IPS DF 6.9 (cell line): ENCODE measurements around the gene ZNF81.

Source experiments
- DNase-seq: peaks from one replicate; pipeline ENCODE4 v3.0.0-alpha.2; 2013; ENCODE audit warnings: low read depth, low spot score
- H3K27ac ChIP-seq: one replicate; pipeline ENCODE4 v1.5.1; 2013; ENCODE audit warnings: low read length, control low read depth
- H3K27me3 ChIP-seq: 2 replicates; pipeline ENCODE4 v1.6.1; 2013; ENCODE audit warnings: mild to moderate bottlenecking, low read length; ENCODE audit not compliant: control insufficient read depth, insufficient read depth
- H3K36me3 ChIP-seq: 2 replicates; pipeline ENCODE4 v1.6.1; 2013; ENCODE audit warnings: low read length; ENCODE audit not compliant: control insufficient read depth, insufficient read depth
- H3K4me1 ChIP-seq: 2 replicates; pipeline ENCODE4 v1.6.1; 2013; ENCODE audit warnings: low read length; ENCODE audit not compliant: control insufficient read depth, insufficient read depth
- H3K4me3 ChIP-seq: 2 replicates; pipeline ENCODE4 v1.5.1; 2013; ENCODE audit warnings: mild to moderate bottlenecking, low read length
- H3K9me3 ChIP-seq: 2 replicates; pipeline ENCODE4 v1.6.1; 2013; ENCODE audit warnings: low read length, inconsistent platforms; ENCODE audit not compliant: control insufficient read depth, insufficient read depth
- WGBS: extraction: QIAGEN DNeasy Blood & Tissue Kit; methylation state at CpG from one replicate; pipeline ENCODE4 v1.1.7; 2013; ENCODE audit warnings: mixed read lengths, missing lambda C conversion rate; ENCODE audit not compliant: insufficient read length, insufficient coverage; 5-methylcytosine and 5-hydroxymethylcytosine counted together

ZNF81 gene

DNA sequence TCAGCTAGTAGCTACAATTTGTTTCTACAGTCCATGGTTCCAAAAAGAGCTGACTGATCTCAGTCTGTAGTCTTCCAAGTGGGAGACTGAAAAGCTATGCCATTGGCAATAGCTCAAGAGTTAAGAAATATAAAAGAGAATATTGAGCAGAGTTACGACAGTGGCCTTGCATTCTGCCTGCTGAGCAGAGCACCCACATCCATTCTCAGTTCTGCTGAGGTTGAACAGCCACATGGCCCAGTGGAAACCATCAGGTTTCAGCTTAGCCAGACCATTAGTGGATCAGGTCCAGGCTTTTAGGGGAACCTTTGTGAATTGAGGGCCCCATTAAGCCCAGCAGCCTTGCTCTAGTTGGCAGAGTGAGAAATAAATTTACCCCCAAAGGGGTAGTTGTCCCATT, 28.1 kb downstream of the ZNF81 start:
- no CpG with 5 or more reads among the region's 1 CpG for WGBS

GRCh38 chrX:47873123-47873522, 36.4 kb downstream of the ZNF81 start:
- Histone ChIP-seq H3K4me1 (no peaks in the 10 kb centered on the region), H3K27me3 (no peaks in the 10 kb centered on the region), H3K4me3 (no peak overlapping the region), H3K9me3 (no peaks in the 10 kb centered on the region), H3K36me3 (no peaks in the 10 kb centered on the region), H3K27ac (no peak overlapping the region)
- no peak for DNase-seq
- WGBS: no CpG with 5 or more reads among the region's 3 CpGs

More for the DNA sequence above, 28.1 kb downstream of the ZNF81 start:
- Histone ChIP-seq H3K27me3 (no peaks in the 10 kb centered on the region), H3K4me1 (no peaks in the 10 kb centered on the region), H3K27ac (no peak overlapping the region), H3K4me3 (no peak overlapping the region), H3K9me3 (no peaks in the 10 kb centered on the region), H3K36me3 (no peaks in the 10 kb centered on the region)
- DNase-seq: no peak

- Histone ChIP-seq H3K9me3 (no peaks in the 10 kb centered on the region), H3K27me3 (no peaks in the 10 kb centered on the region), H3K36me3 (no peaks in the 10 kb centered on the region), H3K27ac (no peak overlapping the region), H3K4me3 (no peak overlapping the region), H3K4me1 (no peaks in the 10 kb centered on the region)
- no peak for DNase-seq
- no CpG with 5 or more reads among the region's 6 CpGs for WGBS
Observed at GRCh38 chrX:47877327-47877726, 40.6 kb downstream of the ZNF81 start.

DNA sequence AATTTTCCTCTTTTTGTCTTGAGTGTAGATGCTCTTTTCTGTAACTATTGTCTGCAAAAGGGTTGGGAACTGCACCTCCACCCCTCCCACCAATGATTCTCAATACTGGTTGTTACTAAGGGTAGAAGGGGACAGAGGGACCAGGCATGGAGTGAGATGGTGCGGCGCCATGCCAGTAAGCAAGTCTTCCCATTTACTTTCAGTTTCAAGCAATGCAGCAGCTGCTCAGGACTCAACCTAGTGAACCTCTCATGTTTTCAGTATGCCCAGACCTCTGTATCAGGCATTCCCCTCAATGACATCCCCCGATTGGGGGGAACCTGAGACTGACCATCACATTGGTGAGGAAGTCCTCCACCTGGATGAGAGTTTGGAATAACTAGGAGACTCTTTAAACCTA, 41.5 kb downstream of the ZNF81 start:
- Histone ChIP-seq H3K36me3 (no peaks in the 10 kb centered on the region), H3K4me3 (no peak overlapping the region), H3K4me1 (no peaks in the 10 kb centered on the region), H3K9me3 (no peaks in the 10 kb centered on the region), H3K27ac (no peak overlapping the region), H3K27me3 (no peaks in the 10 kb centered on the region)
- WGBS: no CpG with 5 or more reads among the region's 3 CpGs
- no peak for DNase-seq

- Histone ChIP-seq H3K27me3 (no peaks in the 10 kb centered on the region), H3K4me3 (no peak overlapping the region), H3K4me1 (no peaks in the 10 kb centered on the region), H3K36me3 (no peaks in the 10 kb centered on the region), H3K9me3 (no peaks in the 10 kb centered on the region), H3K27ac (no peak overlapping the region)
- no CpG with 5 or more reads among the region's 2 CpGs for WGBS
- no peak for DNase-seq
Observed at GRCh38 chrX:47879463-47879862, 42.8 kb downstream of the ZNF81 start.

DNA sequence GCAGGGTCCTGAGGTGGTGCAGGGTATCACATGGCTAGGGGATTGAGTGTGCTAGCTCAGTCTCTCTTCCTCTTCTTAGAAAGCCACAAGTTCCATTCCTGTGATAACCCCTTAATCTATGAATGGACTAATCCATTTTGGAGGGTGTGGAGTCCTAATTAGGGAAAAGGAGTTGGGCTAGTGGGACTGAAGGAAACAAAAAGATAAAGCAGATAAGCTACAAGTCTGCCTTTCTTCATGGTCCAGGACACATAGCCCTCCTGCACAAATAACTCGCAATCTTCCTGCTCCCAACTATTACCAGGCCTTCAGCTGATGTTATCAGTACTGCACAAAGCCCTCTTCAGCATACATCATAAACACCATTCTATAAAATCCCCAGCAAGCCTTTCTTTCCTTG, 44.2 kb downstream of the ZNF81 start:
- Histone ChIP-seq H3K4me3 (no peak overlapping the region), H3K27me3 (no peaks in the 10 kb centered on the region), H3K27ac (no peak overlapping the region), H3K9me3 (no peaks in the 10 kb centered on the region), H3K36me3 (no peaks in the 10 kb centered on the region), H3K4me1 (no peaks in the 10 kb centered on the region)
- DNase-seq: no peak
- no CpG with 5 or more reads among the region's 1 CpG for WGBS

DNA sequence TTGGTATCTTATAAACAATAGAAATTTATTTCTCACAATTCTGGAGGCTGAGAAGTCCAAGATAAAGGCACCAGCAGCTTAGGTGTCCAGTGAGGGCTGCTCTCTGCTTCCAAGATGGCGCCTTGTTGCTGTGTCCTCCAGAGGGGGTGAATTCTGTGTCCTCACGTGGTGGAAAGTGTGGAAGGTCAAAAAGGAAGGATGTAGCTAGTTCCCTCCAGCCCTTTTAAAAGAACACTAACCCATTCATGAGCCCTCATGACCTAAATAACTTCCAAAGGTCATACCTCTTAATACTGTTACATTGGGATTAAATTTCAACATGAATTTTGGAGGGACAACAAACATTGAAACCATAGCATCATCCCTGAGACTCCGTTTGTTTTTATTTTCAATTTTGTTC, 48.8 kb downstream of the ZNF81 start:
- WGBS: no CpG with 5 or more reads among the region's 3 CpGs
- Histone ChIP-seq H3K36me3 (no peaks in the 10 kb centered on the region), H3K27me3 (no peaks in the 10 kb centered on the region), H3K4me1 (no peaks in the 10 kb centered on the region), H3K27ac (no peak overlapping the region), H3K4me3 (no peak overlapping the region), H3K9me3 (no peaks in the 10 kb centered on the region)
- DNase-seq: no peak

DNA sequence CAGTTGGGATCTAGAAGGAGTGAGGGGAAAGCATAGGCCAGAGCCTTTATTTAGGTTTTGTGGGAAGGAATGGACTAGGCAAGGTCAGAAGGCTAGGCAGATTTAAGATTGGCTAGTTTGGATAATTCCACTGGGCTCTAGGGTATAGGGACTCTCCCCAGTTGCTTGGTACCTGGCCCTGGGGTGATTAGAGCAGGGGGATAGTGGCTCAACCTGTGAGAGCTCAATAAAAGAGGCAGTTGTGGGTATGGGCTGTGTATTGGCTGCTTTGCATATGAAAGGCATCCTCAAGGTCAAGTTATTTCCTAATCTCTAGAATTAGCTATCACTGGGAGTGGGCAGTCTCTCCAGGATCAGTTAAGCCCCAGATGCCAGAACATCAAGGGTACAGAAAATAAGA, 61.3 kb downstream of the ZNF81 start:
- no peaks in the 10 kb centered on the region for H3K27me3 ChIP-seq
- H3K4me1 ChIP-seq: no peaks in the 10 kb centered on the region
- H3K4me3 ChIP-seq: no peak overlapping the region
- no peaks in the 10 kb centered on the region for H3K9me3 ChIP-seq
- no peak overlapping the region for H3K27ac ChIP-seq
- H3K36me3 ChIP-seq: no peaks in the 10 kb centered on the region
- DNase-seq: no peak

DNA sequence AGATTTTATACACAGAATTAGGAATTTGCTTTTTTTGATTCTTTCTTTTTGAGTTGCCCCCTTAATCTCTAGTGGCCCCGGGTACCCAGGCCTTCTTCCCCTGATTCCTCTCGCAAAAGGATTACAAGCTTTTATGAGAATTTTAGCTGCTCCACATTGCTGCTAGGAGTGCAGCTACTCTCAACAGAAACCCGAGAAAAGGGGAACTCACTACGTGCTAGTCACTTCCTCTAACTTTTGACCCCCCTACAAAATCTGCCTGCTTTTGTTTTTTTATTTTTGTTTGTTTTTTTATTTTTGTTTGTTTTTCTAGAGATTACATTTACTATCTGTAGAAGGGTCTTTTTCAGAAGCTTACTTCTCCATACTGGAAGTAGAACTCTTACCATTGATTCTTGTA, 64.1 kb downstream of the ZNF81 start:
- Histone ChIP-seq H3K9me3 (no peaks in the 10 kb centered on the region), H3K36me3 (no peaks in the 10 kb centered on the region), H3K4me1 (no peaks in the 10 kb centered on the region), H3K27ac (no peak overlapping the region), H3K4me3 (no peak overlapping the region), H3K27me3 (no peaks in the 10 kb centered on the region)
- DNase-seq: no peak
- no CpG with 5 or more reads among the region's 4 CpGs for WGBS

- no peak overlapping the region for H3K27ac ChIP-seq
- DNase-seq: no peak
- no peaks in the 10 kb centered on the region for H3K27me3 ChIP-seq
- no peaks in the 10 kb centered on the region for H3K4me1 ChIP-seq
- no peaks in the 10 kb centered on the region for H3K36me3 ChIP-seq
- H3K4me3 ChIP-seq: no peak overlapping the region
- WGBS: no CpG with 5 or more reads among the region's 2 CpGs
- no peaks in the 10 kb centered on the region for H3K9me3 ChIP-seq
Observed at GRCh38 chrX:47902161-47902560, 65.5 kb downstream of the ZNF81 start.

- H3K27ac ChIP-seq: no peak overlapping the region
- H3K4me1 ChIP-seq: no peaks in the 10 kb centered on the region
- H3K4me3 ChIP-seq: no peak overlapping the region
- no CpG with 5 or more reads among the region's 2 CpGs for WGBS
- DNase-seq: no peak
- H3K9me3 ChIP-seq: no peaks in the 10 kb centered on the region; the same call in 1 of the 2 replicates
- no peaks in the 10 kb centered on the region for H3K36me3 ChIP-seq
- no peaks in the 10 kb centered on the region for H3K27me3 ChIP-seq
Observed at GRCh38 chrX:47915886-47916493, 79.3 kb downstream of the ZNF81 start.
